ENCODE data around the gene TTYH3.

- TF ChIP-seq CTCF (IDR thresholded peaks at IDR 0.05) (no peak), POLR2A (IDR thresholded peaks at IDR 0.05) (no peak)
Measured at GRCh38 chr7:2621061-2621828, 10.5 kb upstream of the TTYH3 start.
